HL-60/S4 treated with phorbol 12-myristate 13-acetate at 8.2 ng/mL for 4 days and 3 days (cell line): ENCODE data around the gene DPP10.

Source experiments
- in situ Hi-C: fragments of 300-500 bp; cut with MboI; formaldehyde crosslinking; loops from 2 replicates; pipeline ENCODE4 v1.15.0; 2022; ENCODE audit warnings: low sequenced_read_pairs

Gene DPP10

DNA sequence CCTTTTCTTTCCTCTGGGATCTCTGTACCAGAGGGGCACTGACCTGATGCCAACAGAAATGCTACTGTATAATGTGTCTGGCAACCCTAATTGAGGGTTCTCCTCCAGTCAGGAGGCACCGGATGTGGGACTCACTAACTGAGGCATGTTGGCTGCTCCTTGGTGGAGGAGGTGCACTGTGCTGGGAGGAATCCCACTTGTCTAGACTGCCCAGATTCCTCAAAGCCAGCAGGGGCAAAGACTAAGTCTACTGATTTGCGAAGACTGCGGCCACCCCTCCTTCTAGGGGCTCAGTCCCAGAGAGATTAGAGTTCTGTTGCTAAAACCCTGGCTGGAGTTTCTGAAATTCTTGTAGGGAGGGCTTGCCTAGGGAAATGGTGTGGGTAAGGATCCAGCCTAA, 1192.1 kb downstream of the DPP10 start:
- in situ Hi-C loops = no loop called here

DNA sequence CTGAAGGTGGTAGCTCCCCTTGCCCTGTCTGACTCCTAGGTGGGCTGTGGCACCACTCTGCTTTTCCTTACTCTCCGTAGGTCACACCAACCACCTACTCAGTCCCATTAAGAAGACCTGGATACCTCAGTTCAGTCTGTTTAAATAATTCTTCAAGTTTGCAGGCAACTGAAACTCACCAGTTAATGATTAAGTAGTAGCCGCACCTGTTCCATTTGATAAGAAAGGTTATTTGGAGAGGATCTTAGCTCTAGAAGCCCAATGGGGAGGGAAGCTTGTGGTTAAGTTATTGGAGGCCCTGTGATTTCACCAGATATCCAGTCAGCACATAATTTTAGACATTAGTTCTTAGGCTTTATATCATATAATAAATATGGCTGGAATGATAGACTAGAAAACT, 1193.0 kb downstream of the DPP10 start:
- in situ Hi-C loops = no loop called here

DNA sequence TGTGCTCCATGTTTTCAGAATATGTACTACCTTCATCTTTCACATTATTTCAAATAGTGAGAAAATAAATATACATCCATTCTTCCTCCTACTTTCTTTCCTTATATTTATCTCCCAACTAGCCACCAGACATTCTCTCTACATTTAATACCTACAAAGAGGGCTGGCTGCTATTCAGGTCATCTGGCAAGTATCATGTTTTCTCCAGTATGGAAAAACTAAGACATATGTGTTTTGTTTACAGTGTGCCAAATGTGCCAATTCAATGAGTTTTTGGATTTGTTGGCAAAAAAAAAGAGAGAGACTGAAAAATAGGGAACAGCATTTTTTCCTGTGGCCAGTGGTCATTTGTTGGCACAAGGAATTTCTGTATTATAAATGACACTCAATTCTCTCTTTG, 1207.3 kb downstream of the DPP10 start:
- in situ Hi-C loops = no loop called here

DNA sequence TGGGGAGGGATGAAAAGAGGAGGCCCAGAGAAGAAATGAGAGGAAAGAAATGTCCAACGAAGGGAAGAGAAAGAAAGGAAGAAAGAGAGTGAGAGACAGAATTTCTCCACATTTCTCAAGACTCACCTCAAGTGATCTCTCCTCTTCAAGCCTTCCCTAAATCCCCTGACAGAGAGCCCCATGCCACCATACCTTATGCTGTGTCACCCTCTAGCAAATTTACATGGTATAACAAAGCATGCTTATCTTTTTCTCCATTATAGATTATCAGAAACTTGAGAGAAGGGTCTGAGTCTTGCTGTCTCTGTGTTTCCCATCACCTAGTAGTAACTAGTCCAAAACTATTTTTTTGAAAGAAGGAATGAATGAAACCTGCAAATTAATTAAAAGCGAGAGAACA, 1208.4 kb downstream of the DPP10 start:
- in situ Hi-C loops = no loop called here

DNA sequence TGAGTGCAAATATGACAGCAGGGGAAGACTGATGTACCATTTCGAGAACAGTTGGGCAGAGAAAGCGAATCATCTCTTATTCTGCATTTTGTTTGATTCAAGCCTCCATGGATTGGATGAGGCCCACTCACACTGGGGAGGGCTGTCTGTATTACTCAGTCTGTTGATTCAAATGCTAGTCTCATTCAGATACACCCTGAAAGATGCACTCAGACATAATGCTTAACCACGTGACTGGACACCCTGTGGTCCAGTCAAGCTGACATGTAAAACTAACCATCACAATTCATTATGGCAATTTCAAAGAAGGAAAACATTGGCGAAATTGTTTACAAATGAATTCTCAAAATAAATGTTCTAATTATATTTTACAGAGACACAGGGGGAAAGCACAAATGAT, 1210.2 kb downstream of the DPP10 start:
- in situ Hi-C loops = no loop called here

DNA sequence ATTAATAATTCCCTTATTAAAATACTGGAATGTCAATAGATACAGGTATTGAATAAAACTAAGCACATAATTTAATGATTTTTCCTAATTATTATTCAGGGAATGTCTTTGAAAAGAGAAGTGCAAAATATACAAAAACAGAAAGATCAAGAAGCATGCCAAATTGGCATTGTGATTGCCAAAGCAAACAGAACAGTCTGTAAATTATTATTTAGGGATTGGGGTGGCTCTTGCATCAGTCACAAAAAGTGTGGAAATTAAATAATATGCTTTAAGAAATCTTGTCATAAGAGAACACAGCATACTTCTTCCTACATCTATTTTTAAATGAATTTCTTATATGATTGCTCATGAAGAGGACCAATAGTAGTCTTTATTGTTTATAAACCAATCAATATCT, 1211.9 kb downstream of the DPP10 start:
- in situ Hi-C loops = no loop called here

DNA sequence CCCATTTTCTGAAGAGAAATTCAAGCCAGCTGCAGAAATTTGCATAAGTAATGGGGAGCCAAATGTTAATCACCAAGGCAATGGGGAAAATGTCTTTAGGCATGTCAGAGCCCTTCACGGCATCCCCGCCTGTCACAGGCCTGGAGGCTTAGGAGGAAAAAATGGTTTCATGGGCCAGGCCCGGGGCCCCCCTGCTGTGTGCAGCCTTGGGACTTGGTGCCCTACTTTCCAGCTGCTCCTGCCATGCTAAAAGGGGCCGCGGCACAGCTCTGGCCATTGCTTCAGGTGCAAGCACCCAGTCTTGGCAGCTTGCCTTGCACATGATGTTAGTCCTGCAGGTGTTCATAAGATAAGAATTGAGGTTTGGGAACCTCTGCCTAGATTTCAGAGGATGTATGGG, 1235.7 kb downstream of the DPP10 start:
- in situ Hi-C loops = no loop called here

DNA sequence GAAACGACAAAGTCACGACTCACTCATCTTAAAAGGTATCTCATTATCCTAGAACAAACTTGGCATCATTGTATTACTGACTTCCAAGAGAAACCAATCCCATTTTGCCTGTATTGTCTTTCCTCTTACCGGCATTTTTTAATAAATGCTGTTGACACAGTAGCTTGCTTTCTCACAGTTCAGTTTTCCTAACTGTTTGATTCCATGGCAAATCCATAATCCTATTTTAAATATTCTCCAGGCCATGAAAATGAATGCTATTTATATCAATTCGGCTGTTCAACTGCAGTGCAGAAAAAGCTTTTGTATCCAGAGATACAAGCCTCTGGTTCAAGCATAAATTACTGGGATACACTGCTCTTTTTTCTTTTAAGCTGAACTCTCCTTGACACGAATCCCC, 1241.9 kb downstream of the DPP10 start:
- in situ Hi-C loops = no loop called here

DNA sequence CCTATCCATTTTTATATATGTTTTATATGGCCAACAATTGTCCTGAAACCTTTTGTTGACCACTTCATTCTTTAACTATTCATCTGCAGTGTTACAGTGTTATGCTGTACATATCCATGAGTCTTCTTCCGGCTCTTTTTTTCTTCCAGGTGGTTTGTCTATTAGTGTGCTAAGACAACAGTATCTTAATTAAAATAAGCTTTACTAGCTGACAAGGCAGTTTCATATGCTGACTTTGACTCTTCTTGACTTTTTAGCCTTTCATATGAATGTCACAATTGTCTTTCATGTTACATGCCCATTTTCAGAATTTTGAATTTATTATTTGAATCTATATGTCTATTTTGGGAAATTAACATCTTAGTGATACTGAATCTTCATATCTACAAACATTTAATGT, 1249.0 kb downstream of the DPP10 start:
- in situ Hi-C loops = no loop called here

DNA sequence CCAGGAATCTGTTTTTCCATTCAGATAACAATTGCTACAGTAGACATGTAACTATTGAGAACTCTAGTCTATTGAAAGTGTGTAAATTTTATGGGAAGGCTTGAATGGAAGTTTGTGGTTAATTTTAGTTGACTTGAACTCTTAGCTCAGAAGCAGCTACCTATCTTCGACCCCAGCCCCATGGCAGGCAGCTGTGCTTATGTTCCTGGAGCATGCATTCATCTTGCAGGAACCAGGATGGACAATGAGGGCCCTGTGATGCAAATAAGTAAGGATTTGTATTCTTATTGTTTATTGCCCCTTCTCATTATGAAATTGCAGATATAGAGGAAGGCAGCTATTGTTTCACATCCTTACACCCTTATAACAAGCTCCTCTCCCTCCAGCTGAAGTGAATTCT, 1252.2 kb downstream of the DPP10 start:
- in situ Hi-C loops = no loop called here

DNA sequence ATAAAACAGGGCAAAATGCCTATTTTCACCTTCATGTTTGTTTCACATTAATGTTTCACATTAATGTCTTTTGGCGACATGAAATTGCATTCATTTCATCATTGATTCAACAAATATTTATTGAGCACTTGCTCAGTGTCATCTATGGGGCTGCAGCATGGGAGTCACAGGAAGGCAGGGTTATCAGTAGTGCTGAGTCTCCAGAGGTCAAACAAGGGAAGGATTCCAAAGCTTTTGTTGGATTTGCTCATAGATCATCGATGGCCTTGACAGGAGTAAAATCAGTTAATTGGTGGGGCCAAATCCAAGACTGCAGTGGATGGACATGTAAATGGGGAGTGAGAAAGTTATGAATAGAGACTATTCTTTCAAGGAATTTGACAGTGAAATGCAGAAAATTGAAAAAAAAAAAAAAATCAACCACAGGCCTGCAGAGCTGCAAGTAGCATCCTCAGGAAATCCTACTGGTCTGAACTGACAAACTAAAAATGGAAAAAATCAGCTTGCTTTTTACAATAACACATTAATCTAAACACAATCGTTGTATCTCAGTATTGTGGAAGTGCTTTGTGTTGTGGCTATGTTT, 1290.8 kb downstream of the DPP10 start:
- in situ Hi-C loops = no loop called here

DNA sequence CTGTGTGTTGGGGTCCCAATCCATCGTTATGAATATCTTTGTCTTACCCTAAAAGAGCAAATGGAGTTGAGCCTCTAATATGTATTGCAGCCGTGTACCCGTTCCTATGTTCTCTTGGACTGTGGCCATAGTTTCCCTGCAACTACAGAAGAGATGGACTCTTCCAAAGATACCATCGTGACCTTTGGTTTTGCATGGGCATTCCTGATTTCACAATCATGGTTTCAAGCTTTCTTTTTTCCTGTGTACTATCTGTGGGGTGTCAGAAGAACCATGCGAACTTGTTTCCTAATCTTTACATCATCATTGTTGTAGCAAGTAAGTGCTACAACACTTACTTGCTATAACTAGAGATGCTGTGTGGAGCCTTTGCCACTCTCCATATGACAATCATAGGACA, 1295.7 kb downstream of the DPP10 start:
- in situ Hi-C loops = no loop called here

DNA sequence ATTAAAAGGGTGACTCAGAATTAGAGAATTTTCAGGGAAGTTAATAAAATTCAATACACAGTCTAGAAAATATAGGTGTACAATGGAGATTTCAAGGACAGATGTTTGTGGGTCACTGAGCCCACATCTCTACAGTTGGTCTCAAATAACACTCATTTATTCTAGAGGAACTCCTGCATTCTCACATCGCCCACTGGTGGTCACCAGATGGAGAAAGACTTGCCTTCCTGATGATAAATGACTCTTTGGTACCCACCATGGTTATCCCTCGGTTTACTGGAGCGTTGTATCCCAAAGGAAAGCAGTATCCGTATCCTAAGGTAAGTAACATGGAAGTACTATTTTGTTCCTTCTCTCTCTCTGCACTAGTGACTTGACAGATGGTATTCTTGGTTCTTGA, 1297.1 kb downstream of the DPP10 start:
- in situ Hi-C loops = no loop called here

DNA sequence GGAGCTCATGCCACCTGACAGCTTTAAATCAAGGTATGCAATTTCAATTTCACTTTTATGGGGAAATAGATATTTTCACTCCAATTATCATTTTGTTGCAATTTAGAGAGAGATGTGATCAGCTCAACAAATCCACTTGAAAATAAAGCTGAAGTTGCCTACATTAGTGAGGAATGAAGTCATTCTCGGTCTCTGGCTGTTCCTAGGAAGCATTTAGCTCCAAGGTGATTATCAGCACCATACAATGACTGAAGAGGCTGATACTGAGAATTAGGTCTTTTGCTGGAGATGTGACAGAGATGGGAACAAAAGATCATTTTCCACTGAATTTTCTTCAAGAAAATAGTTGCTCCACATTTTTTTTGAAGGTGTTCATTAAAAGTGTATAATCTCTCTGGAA, 1303.7 kb downstream of the DPP10 start:
- in situ Hi-C loops = no loop called here

DNA sequence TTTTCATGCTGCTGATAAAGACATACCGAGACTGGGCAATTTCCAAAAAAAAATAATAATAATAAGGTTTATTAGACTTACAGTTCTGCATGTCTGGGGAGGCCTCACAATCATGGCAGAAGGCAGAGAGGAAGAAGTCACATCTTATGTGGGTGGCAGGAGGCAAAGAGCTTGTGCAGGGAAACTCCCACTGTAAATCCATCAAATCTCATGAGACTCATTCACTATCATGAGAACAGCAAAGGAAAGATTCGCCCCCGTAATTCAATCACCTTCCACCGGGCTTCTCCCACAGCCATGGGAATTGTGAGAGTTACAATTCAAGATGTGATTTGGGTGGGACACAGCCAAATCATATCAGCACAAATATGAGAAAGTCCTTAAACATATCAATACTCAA, 1314.8 kb downstream of the DPP10 start:
- in situ Hi-C loops = no loop called here

DNA sequence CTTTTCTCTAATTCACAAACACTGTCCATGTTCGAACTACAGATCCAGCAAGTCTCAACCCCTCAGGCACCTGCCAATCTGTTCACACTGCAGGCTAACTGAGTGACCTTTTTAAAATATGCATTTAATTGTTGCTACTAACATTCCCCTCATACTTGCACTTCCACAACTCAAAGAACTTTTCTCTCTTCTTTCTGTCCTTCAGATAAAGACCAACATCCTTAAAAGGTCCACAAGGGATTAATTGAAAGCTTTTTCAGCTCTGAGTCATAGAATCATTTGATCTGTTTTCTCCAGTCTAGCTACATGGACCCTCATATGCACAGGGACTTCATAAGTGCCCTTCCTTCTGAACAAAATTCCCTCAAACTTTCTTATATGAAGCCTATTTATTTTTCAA, 1321.2 kb downstream of the DPP10 start:
- in situ Hi-C loops = no loop called here

DNA sequence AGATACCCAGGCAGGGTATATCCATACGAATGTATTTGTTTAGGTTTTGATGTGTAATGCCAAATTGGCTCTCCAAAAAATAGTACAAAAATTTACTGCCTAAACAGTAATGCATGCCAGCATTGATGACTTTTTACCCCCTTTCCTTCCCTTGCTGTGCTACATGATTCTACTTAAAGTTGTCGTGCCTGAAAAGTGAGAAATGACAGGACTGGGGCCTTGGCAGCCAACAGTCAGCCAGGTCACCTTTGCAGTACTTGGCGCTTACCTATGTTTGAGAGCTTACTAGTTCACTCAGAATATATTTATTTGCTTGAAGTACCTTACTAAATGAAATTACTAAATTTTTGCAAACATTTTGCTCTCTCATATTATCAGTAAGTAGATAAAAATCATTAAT, 1329.1 kb downstream of the DPP10 start:
- in situ Hi-C loops = no loop called here

DNA sequence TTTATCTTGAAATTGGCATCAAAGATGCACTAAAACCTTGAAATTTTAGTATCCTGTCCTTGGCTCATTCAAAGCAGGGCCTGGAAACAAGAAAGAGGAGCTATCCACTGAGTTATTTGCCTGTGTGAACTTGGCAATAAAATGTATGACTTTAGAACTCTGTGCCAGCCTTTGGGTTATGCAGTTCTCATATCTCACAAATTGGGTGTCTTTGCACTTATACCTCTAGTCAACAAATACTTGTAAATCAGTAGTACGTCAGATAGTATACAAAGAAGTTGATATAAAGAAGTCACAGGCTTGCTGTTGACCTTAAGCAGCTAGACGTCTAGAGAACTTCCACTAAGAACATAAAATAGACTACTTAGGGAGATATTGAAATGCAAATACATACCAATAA, 1331.9 kb downstream of the DPP10 start:
- in situ Hi-C loops = no loop called here

DNA sequence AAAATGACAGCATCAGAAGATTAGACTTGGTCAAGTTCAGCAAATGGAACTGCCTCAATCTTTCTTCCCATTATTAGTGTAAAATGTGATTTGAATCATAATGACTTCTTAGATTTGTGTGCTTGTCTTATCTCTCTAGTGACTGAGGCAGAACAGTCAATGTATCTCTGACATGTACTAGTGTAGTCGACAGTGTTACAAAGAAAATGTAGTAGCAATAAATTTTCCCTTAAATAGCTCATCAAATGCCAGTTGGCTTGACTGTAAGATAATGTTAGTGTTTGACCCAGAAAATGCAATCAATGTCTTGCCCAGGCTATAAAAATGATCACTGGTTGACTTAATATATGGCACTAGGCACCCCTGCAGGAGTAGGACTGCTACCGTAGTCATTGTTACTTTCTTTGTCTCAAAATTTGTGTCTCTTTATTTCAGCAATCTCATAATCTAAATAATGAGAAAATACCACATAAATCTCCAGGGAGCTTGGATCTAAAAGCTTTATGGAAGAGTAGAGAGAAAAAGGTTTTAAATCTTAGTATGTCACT, 1336.7 kb downstream of the DPP10 start:
- in situ Hi-C loops = no loop called here

DNA sequence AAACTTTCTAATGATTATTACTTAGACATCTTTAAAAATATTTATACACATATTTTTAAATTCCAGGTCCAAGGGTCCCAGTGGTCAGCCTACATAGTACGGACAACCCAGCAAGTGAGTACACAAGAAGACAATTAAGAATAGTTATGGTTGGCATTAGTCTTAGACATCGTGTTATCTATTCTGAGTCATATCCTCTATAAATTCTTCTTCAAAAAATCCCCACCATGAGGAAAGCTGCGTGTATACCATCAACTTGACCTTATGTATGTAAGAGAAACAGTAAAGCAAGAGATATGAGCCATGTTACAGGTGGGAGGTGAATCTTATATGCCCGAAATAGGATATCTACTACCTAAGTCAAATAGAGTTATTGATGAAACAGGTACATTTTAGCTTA, 1339.8 kb downstream of the DPP10 start:
- in situ Hi-C loops = no loop called here

DNA sequence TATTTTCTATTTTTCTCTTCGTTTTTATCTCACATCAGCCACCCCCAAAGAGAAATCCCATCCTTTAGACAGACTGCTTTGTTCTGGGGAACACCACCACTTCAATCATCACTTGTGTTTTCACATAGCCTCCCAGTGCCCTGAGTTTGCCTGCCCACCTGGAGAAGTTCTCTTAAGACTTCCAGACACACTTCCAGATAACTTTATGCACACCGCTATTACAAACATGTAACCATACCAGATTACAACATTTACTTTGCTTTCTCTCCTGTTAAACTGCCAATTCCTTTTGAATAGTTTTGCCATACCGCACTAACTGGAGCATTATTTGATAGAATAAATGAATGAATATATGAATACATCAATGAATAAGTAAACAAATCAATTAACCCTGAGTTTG, 1353.6 kb downstream of the DPP10 start:
- in situ Hi-C loops = no loop called here

DNA sequence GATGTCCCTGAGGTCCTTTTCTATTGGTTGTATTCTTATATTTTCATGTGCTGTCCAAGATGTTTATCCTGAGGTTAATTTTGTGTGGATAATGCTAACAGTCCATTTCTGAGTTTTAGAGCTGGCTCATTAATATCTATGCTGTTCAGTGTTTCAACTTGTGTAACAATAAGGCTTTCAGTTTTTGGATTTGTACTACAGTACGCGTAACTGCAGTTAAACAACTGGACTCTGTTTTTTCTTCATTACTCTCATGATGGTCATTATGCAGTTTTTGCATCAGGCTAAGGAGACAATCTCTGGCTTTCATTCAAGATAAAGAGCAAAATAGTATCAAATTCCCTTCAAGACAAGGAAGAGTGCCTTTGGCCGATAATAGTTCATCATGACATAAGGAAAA, 1364.8 kb downstream of the DPP10 start:
- in situ Hi-C loops = no loop called here

DNA sequence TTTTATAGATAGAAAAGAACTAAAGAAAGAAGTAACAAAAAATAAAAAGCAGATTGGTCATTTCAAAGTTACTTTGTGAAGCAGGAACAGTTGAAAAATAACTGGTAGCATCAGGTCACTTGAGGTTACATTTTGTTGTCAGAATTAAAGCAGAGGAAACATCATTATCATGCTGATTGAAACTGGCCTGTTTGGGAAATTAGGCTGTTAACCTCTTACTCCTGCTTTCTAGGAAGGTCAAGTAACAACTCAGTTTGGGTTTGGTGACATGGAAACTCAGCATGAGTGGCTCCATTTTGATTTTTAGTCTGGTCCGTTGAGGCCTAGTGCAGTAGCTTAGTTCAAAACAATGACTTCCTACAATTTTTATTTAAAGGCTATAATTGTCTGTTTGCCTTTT, 1383.5 kb downstream of the DPP10 start:
- in situ Hi-C loops = no loop called here
